Gastrocnemius medialis (tissue), 4 donors: ENCODE data around the gene NDST4.

Experiments
- CTCF ChIP-seq, 5 experiments: fragments of 450-650 bp in 3 of 5; fragments of 200-600 bp in 2 of 5; sonication (generic) in 2 of 5; IDR thresholded peaks in 4 of 5; conservative IDR thresholded peaks in 1 of 5; 1 replicate in 4 of 5; 2 replicates in 1 of 5; pipeline ENCODE4 v1.5.1; 2016 to 2019; ENCODE audit warnings: antibody characterized with exemption in 5 of 5, mild to moderate bottlenecking in 3 of 5, moderate library complexity in 3 of 5
- POLR2A ChIP-seq, 2 donors: fragments of 450-650 bp; IDR thresholded peaks; one replicate each; pipeline ENCODE4 v1.6.1; 2017; ENCODE audit warnings: antibody characterized with exemption in 2 of 2, mild to moderate bottlenecking in 2 of 2, moderate library complexity in 2 of 2

- TF ChIP-seq POLR2A (IDR thresholded peaks at IDR 0.05) = no peak
- no peak for TF ChIP-seq CTCF (IDR thresholded peaks at IDR 0.05 in 4 of 5, conservative IDR thresholded peaks at IDR 0.05 in 1 of 5)
Observed at GRCh38 chr4:114980932-114981708, 132.3 kb downstream of the NDST4 start.
